DMS53 (cell line): Measurements from ENCODE around the gene HSPA12B.

Experiments used
- DNase-seq: peaks from one replicate; lab custom pipeline; 2025; lab: John Stamatoyannopoulos, UW

Gene HSPA12B

GRCh38 chr20:3704087-3704486, 28.4 kb upstream of the HSPA12B start:
- DNase-seq: no peak

- DNase-seq: no peak
Measured at GRCh38 chr20:3705491-3705969, 27.0 kb upstream of the HSPA12B start.

GRCh38 chr20:3705970-3706739, 26.3 kb upstream of the HSPA12B start:
- no peak for DNase-seq

- peak; percentile 23 for DNase-seq
Measured at GRCh38 chr20:3706774-3707507, 25.5 kb upstream of the HSPA12B start.

- DNase-seq: no peak
Measured at GRCh38 chr20:3707508-3707899, 25.0 kb upstream of the HSPA12B start.

GRCh38 chr20:3710011-3710466, 22.4 kb upstream of the HSPA12B start:
- no peak for DNase-seq

GRCh38 chr20:3710703-3711483, 21.6 kb upstream of the HSPA12B start:
- DNase-seq: peak; percentile 58

- DNase-seq: no peak
Measured at GRCh38 chr20:3711484-3711941, 21.0 kb upstream of the HSPA12B start.

- DNase-seq: no peak
Measured at GRCh38 chr20:3712279-3712873, 20.1 kb upstream of the HSPA12B start, which contains the start of gene SIGLEC1. TSS of gene SIGLEC1 (minus strand) at chr20:3712600. CDS start at chr20:3707128, 5,472 bp downstream.

- no peak for DNase-seq
Measured at GRCh38 chr20:3714092-3714491, 18.4 kb upstream of the HSPA12B start.

- peak; percentile 78 for DNase-seq
Measured at GRCh38 chr20:3716195-3716834, 16.2 kb upstream of the HSPA12B start.

GRCh38 chr20:3719046-3719445, 13.4 kb upstream of the HSPA12B start:
- DNase-seq: no peak

- no peak for DNase-seq
Measured at GRCh38 chr20:3720068-3720467, 12.4 kb upstream of the HSPA12B start.

- no peak for DNase-seq
Measured at GRCh38 chr20:3720626-3721025, 11.9 kb upstream of the HSPA12B start.

- no peak for DNase-seq
Measured at GRCh38 chr20:3721912-3722311, 10.6 kb upstream of the HSPA12B start.

GRCh38 chr20:3723284-3723683, 9.2 kb upstream of the HSPA12B start:
- DNase-seq: no peak

GRCh38 chr20:3724356-3724755, 8.1 kb upstream of the HSPA12B start:
- no peak for DNase-seq

GRCh38 chr20:3727401-3728021, 5.0 kb upstream of the HSPA12B start:
- DNase-seq: no peak

- no peak for DNase-seq
Measured at GRCh38 chr20:3728354-3728753, 4.1 kb upstream of the HSPA12B start.

- DNase-seq: no peak
Measured at GRCh38 chr20:3728876-3729275, 3.6 kb upstream of the HSPA12B start.

GRCh38 chr20:3729378-3729777, 3.1 kb upstream of the HSPA12B start:
- DNase-seq: no peak
